ENCODE data around the gene LCE2D. TPM values are rescaled to one million over a fixed set of nuclear protein-coding genes. Genes with fewer than 3 reads are reported as not detected.

LCE2D gene
- not detected for total RNA-seq

GRCh38 chr1:152663098-152663497 lies at the start of gene LCE2D:
LCE2D (plus strand) TSS chr1:152663380; CDS start chr1:152664106, 726 bp downstream.

GRCh38 chr1:152613511-152613910 lies 49.7 kb upstream of the LCE2D start, which contains the start of gene LCE3B:
LCE3B (plus strand) TSS chr1:152613811; CDS start chr1:152613811, 0 bp downstream.

GRCh38 chr1:152622803-152623202 lies 40.4 kb upstream of the LCE2D start, which contains the start of gene LCE3A:
LCE3A (minus strand) TSS chr1:152623103; CDS start chr1:152623103, 0 bp downstream.

GRCh38 chr1:152674983-152675382 lies 11.8 kb downstream of the LCE2D start, which contains the start of gene LCE2C:
LCE2C (plus strand) TSS chr1:152675279; CDS start chr1:152676016, 737 bp downstream.

GRCh38 chr1:152685823-152686222 lies 22.6 kb downstream of the LCE2D start, which contains the start of gene LCE2B:
LCE2B (plus strand) TSS chr1:152686123; CDS start chr1:152686844, 721 bp downstream.

GRCh38 chr1:152697701-152698600 lies 34.8 kb downstream of the LCE2D start, which contains the start of gene LCE2A:
LCE2A (plus strand) TSS chr1:152698345; CDS start chr1:152698902, 557 bp downstream.

GRCh38 chr1:152707860-152708259 lies 44.7 kb downstream of the LCE2D start, which contains the start of gene LCE4A:
LCE4A (plus strand) TSS chr1:152708160; CDS start chr1:152709076, 916 bp downstream.

Small RNA genes within 50 kb of the gene (small RNA-seq; reads per million reads assigned to genes)
- gene LCE3A (0 reads per million in 2 donors), gene LCE3B (0 reads per million in 2 donors)

Other genes with a start within 250 kb of the LCE2D start
- not detected for gene CRNN, start 249.1 kb upstream of the LCE2D start, total RNA-seq
- not detected for gene LCE5A, start 152.6 kb upstream of the LCE2D start, total RNA-seq
- gene CRCT1, start 148.9 kb upstream of the LCE2D start, total RNA-seq: not detected
- not detected for gene LCE3E, start 96.6 kb upstream of the LCE2D start, total RNA-seq
- not detected for gene LCE3D, start 82.9 kb upstream of the LCE2D start, total RNA-seq
- gene LCE3C, start 63.1 kb upstream of the LCE2D start, total RNA-seq: not detected
- not detected for gene LCE3B, start 49.6 kb upstream of the LCE2D start, total RNA-seq
- not detected for gene LCE3A, start 40.3 kb upstream of the LCE2D start, total RNA-seq
- gene LCE2C, start 11.9 kb downstream of the LCE2D start, total RNA-seq: not detected
- gene LCE2B, start 22.7 kb downstream of the LCE2D start, total RNA-seq: not detected
- gene LCE2A, start 35.0 kb downstream of the LCE2D start, total RNA-seq: 1 to 10 TPM in 1 of 2 donors, under 1 TPM in 1; 0.69 to 1.3 TPM
- gene LCE4A, start 44.8 kb downstream of the LCE2D start, total RNA-seq: not detected
- gene KPRP, start 94.6 kb downstream of the LCE2D start, total RNA-seq: not detected
- gene LCE1F, start 111.8 kb downstream of the LCE2D start, total RNA-seq: not detected
- not detected for gene LCE1E, start 122.9 kb downstream of the LCE2D start, total RNA-seq
- gene LCE1D, start 133.3 kb downstream of the LCE2D start, total RNA-seq: not detected
- not detected for gene LCE1C, start 143.3 kb downstream of the LCE2D start, total RNA-seq
- not detected for gene LCE1B, start 148.6 kb downstream of the LCE2D start, total RNA-seq
- gene LCE1A, start 164.1 kb downstream of the LCE2D start, total RNA-seq: not detected
- not detected for gene LCE6A, start 179.5 kb downstream of the LCE2D start, total RNA-seq
- gene LCE7A, start 196.6 kb downstream of the LCE2D start, total RNA-seq: not detected
- gene SMCP, start 214.9 kb downstream of the LCE2D start, total RNA-seq: not detected
- gene IVL, start 245.2 kb downstream of the LCE2D start, total RNA-seq: not detected

Data from melanocyte of skin (primary cell).